GM19324 (cell line): ENCODE data around the gene CLSTN3.
"Not testable (repeated sequence)": the region's sequence is repeated elsewhere in the genome, so short reads cannot be mapped to it uniquely, and the experiment has no call there.

Source experiments
- ATAC-seq: cut with Tn5 transposase; IDR thresholded peaks from one replicate; pipeline ENCODE4 v1.9.1; 2021; ENCODE audit warnings: mild to moderate bottlenecking, moderate library complexity; ENCODE audit not compliant: unreplicated experiment, low FRiP score

CLSTN3 gene

GRCh38 chr12:7178481-7178880 is 48.3 kb downstream of the CLSTN3 start:
- ATAC-seq, result no peak

GRCh38 chr12:7180685-7181084 is 50.5 kb downstream of the CLSTN3 start:
- ATAC-seq, result no peak

- not testable (repeated sequence) for ATAC-seq
Observed at GRCh38 chr12:7186058-7186457, 55.9 kb downstream of the CLSTN3 start.

GRCh38 chr12:7188562-7189397 is 58.6 kb downstream of the CLSTN3 start:
- peak; percentile 23 for ATAC-seq

- peak; percentile 98 for ATAC-seq
Observed at GRCh38 chr12:7189398-7190267, 59.5 kb downstream of the CLSTN3 start, which contains the start of gene PEX5. PEX5 (plus strand) TSS chr12:7189686; CDS start chr12:7190378, 692 bp downstream.

- ATAC-seq, result no peak
Observed at GRCh38 chr12:7190268-7191055, 60.3 kb downstream of the CLSTN3 start.

GRCh38 chr12:7193674-7194073 is 63.5 kb downstream of the CLSTN3 start:
- ATAC-seq, result no peak

GRCh38 chr12:7197841-7198240 is 67.7 kb downstream of the CLSTN3 start:
- no peak for ATAC-seq

- ATAC-seq, result no peak
Observed at GRCh38 chr12:7203109-7203508, 72.9 kb downstream of the CLSTN3 start.

- ATAC-seq, result no peak
Observed at GRCh38 chr12:7205091-7205490, 74.9 kb downstream of the CLSTN3 start.

- no peak for ATAC-seq
Observed at GRCh38 chr12:7206691-7207090, 76.5 kb downstream of the CLSTN3 start.

- ATAC-seq, result no peak
Observed at GRCh38 chr12:7207866-7208625, 77.9 kb downstream of the CLSTN3 start.
